ENCODE measurements around the gene SLFN12.

- TF ChIP-seq CTCF (IDR thresholded peaks at IDR 0.05) (no peak), POLR2A (IDR thresholded peaks at IDR 0.05) (no peak), POLR2AphosphoS5 (IDR thresholded peaks at IDR 0.05) (no peak)
These were observed 17.2 kb upstream of the SLFN12 start for GRCh38 chr17:35449371-35449931.

Data from gastroesophageal sphincter (tissue), 3 donors.